HEK293 (cell line): ENCODE data around the gene PERM1.

Source experiments
- BCL11A ChIP-seq: fragments of 450-650 bp; formaldehyde crosslinking; IDR thresholded peaks from 2 replicates; pipeline ENCODE4 v1.5.1; 2016; ENCODE audit warnings: low read depth, missing biosample characterization, missing genetic modification characterization
- BCL11B ChIP-seq: fragments of 450-650 bp; formaldehyde crosslinking; IDR thresholded peaks from 2 replicates; pipeline ENCODE4 v1.5.1; 2016; ENCODE audit warnings: low read depth, missing biosample characterization, missing genetic modification characterization
- EGR2 ChIP-seq: fragments of 450-650 bp; formaldehyde crosslinking; IDR thresholded peaks from 2 replicates; pipeline ENCODE4 v1.5.1; 2016; ENCODE audit warnings: low read depth, missing biosample characterization, missing genetic modification characterization
- ZNF112 ChIP-seq: fragments of 450-650 bp; formaldehyde crosslinking; IDR thresholded peaks from 2 replicates; pipeline ENCODE4 v1.5.0; 2017; ENCODE audit warnings: missing biosample characterization, missing genetic modification characterization
- ZNF19 ChIP-seq: fragments of 450-650 bp; formaldehyde crosslinking; IDR thresholded peaks from 2 replicates; pipeline ENCODE4; 2016; ENCODE audit warnings: missing biosample characterization, missing genetic modification characterization, low read depth
- ZNF600 ChIP-seq: fragments of 450-650 bp; formaldehyde crosslinking; IDR thresholded peaks from 2 replicates; pipeline ENCODE4 v1.5.1; 2016; ENCODE audit warnings: missing biosample characterization, missing genetic modification characterization
- ZNF660 ChIP-seq: fragments of 450-650 bp; IDR thresholded peaks from 2 replicates; pipeline ENCODE4 v1.5.1; 2018; ENCODE audit warnings: missing biosample characterization, mild to moderate bottlenecking, missing genetic modification characterization
- ZNF768 ChIP-seq: fragments of 450-650 bp; formaldehyde crosslinking; IDR thresholded peaks from 2 replicates; pipeline ENCODE4 v1.5.1; 2018; ENCODE audit warnings: missing biosample characterization, mild to moderate bottlenecking, missing genetic modification characterization
- ZSCAN23 ChIP-seq: fragments of 450-650 bp; formaldehyde crosslinking; IDR thresholded peaks from 2 replicates; pipeline ENCODE4 v1.5.1; 2016; ENCODE audit warnings: missing biosample characterization, missing genetic modification characterization
- TF ChIP-seq, protein P1 (sequence below): fragments of 450-650 bp; formaldehyde crosslinking; conservative IDR thresholded peaks from 2 replicates; pipeline ENCODE4 v1.5.1; 2016; ENCODE audit warnings: low read depth, missing biosample characterization, missing genetic modification characterization
- TF ChIP-seq, protein P2 (sequence below): fragments of 450-650 bp; formaldehyde crosslinking; IDR thresholded peaks from 2 replicates; pipeline ENCODE4 v1.5.1; 2016; ENCODE audit warnings: missing biosample characterization, missing genetic modification characterization, low read depth
- TF ChIP-seq, protein P3 (sequence below): fragments of 450-650 bp; formaldehyde crosslinking; IDR thresholded peaks from 2 replicates; pipeline ENCODE4 v1.5.1; 2016; ENCODE audit warnings: missing biosample characterization, missing genetic modification characterization, borderline replicate concordance
- TF ChIP-seq, protein P4 (sequence below): fragments of 450-650 bp; formaldehyde crosslinking; IDR thresholded peaks from 2 replicates; pipeline ENCODE4 v1.5.1; 2016; ENCODE audit warnings: missing biosample characterization, missing genetic modification characterization
- TF ChIP-seq, protein P5 (sequence below): fragments of 450-650 bp; formaldehyde crosslinking; IDR thresholded peaks from 2 replicates; pipeline ENCODE4 v1.5.0; 2017; ENCODE audit warnings: missing biosample characterization, missing genetic modification characterization, borderline replicate concordance
- TF ChIP-seq, protein P6 (sequence below): fragments of 450-650 bp; formaldehyde crosslinking; IDR thresholded peaks from 2 replicates; pipeline ENCODE4 v1.5.1; 2017; ENCODE audit warnings: missing biosample characterization, missing genetic modification characterization

PERM1 gene

DNA sequence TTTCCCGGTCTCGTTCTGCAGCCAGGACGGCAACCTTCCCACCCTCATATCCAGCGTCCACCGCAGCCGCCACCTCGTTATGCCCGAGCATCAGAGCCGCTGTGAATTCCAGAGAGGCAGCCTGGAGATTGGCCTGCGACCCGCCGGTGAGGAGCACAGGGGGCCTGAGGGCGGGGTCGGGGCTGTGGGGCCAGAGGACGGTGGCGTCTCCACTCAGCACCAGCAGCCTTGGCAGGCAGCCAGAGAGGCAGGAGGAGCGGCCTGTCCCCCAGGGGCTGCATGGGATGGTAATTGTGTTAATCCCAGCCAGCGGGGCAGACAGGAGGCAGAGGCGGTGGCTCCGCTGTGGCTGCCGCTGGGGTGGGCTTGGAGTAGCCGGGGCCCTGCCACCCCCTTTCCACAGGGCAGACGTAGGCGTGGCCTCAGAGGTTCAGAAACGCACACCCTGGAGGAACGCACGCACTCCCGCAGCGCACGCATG is 46.1 kb downstream of the PERM1 start (continued):
- TF ChIP-seq, protein P1, sequence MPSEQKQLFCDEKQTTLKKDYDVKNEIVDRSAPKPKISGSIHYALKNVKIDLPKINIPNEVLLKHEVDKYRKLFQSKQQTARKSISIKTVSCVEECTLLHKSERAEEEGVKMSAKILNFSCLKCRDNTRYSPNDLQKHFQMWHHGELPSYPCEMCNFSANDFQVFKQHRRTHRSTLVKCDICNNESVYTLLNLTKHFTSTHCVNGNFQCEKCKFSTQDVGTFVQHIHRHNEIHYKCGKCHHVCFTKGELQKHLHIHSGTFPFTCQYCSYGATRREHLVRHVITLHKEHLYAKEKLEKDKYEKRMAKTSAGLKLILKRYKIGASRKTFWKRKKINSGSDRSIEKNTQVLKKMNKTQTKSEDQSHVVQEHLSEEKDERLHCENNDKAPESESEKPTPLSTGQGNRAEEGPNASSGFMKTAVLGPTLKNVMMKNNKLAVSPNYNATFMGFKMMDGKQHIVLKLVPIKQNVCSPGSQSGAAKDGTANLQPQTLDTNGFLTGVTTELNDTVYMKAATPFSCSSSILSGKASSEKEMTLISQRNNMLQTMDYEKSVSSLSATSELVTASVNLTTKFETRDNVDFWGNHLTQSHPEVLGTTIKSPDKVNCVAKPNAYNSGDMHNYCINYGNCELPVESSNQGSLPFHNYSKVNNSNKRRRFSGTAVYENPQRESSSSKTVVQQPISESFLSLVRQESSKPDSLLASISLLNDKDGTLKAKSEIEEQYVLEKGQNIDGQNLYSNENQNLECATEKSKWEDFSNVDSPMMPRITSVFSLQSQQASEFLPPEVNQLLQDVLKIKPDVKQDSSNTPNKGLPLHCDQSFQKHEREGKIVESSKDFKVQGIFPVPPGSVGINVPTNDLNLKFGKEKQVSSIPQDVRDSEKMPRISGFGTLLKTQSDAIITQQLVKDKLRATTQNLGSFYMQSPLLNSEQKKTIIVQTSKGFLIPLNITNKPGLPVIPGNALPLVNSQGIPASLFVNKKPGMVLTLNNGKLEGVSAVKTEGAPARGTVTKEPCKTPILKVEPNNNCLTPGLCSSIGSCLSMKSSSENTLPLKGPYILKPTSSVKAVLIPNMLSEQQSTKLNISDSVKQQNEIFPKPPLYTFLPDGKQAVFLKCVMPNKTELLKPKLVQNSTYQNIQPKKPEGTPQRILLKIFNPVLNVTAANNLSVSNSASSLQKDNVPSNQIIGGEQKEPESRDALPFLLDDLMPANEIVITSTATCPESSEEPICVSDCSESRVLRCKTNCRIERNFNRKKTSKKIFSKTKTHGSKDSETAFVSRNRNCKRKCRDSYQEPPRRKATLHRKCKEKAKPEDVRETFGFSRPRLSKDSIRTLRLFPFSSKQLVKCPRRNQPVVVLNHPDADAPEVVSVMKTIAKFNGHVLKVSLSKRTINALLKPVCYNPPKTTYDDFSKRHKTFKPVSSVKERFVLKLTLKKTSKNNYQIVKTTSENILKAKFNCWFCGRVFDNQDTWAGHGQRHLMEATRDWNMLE (tag by site-specific recombination) = no peak
- TF ChIP-seq BCL11B (tag by site-specific recombination) = peak; percentile 74; the same call in 1 of the 2 replicates
- TF ChIP-seq, protein P2, sequence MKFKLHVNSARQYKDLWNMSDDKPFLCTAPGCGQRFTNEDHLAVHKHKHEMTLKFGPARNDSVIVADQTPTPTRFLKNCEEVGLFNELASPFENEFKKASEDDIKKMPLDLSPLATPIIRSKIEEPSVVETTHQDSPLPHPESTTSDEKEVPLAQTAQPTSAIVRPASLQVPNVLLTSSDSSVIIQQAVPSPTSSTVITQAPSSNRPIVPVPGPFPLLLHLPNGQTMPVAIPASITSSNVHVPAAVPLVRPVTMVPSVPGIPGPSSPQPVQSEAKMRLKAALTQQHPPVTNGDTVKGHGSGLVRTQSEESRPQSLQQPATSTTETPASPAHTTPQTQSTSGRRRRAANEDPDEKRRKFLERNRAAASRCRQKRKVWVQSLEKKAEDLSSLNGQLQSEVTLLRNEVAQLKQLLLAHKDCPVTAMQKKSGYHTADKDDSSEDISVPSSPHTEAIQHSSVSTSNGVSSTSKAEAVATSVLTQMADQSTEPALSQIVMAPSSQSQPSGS (tag by site-specific recombination) = no peak
- TF ChIP-seq ZNF600 = peak; percentile 98
- no peak for TF ChIP-seq ZNF112 (tag by site-specific recombination)
- no peak for TF ChIP-seq ZNF768
- TF ChIP-seq, protein P3, sequence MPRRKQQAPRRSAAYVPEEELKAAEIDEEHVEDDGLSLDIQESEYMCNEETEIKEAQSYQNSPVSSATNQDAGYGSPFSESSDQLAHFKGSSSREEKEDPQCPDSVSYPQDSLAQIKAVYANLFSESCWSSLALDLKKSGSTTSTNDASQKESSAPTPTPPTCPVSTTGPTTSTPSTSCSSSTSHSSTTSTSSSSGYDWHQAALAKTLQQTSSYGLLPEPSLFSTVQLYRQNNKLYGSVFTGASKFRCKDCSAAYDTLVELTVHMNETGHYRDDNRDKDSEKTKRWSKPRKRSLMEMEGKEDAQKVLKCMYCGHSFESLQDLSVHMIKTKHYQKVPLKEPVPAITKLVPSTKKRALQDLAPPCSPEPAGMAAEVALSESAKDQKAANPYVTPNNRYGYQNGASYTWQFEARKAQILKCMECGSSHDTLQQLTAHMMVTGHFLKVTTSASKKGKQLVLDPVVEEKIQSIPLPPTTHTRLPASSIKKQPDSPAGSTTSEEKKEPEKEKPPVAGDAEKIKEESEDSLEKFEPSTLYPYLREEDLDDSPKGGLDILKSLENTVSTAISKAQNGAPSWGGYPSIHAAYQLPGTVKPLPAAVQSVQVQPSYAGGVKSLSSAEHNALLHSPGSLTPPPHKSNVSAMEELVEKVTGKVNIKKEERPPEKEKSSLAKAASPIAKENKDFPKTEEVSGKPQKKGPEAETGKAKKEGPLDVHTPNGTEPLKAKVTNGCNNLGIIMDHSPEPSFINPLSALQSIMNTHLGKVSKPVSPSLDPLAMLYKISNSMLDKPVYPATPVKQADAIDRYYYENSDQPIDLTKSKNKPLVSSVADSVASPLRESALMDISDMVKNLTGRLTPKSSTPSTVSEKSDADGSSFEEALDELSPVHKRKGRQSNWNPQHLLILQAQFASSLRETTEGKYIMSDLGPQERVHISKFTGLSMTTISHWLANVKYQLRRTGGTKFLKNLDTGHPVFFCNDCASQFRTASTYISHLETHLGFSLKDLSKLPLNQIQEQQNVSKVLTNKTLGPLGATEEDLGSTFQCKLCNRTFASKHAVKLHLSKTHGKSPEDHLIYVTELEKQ = 0 out of 2 replicates have a peak, but pooled peaks have one; percentile 17
- peak; percentile 54; the same call in 1 of the 2 replicates for TF ChIP-seq EGR2
- TF ChIP-seq, protein P4, sequence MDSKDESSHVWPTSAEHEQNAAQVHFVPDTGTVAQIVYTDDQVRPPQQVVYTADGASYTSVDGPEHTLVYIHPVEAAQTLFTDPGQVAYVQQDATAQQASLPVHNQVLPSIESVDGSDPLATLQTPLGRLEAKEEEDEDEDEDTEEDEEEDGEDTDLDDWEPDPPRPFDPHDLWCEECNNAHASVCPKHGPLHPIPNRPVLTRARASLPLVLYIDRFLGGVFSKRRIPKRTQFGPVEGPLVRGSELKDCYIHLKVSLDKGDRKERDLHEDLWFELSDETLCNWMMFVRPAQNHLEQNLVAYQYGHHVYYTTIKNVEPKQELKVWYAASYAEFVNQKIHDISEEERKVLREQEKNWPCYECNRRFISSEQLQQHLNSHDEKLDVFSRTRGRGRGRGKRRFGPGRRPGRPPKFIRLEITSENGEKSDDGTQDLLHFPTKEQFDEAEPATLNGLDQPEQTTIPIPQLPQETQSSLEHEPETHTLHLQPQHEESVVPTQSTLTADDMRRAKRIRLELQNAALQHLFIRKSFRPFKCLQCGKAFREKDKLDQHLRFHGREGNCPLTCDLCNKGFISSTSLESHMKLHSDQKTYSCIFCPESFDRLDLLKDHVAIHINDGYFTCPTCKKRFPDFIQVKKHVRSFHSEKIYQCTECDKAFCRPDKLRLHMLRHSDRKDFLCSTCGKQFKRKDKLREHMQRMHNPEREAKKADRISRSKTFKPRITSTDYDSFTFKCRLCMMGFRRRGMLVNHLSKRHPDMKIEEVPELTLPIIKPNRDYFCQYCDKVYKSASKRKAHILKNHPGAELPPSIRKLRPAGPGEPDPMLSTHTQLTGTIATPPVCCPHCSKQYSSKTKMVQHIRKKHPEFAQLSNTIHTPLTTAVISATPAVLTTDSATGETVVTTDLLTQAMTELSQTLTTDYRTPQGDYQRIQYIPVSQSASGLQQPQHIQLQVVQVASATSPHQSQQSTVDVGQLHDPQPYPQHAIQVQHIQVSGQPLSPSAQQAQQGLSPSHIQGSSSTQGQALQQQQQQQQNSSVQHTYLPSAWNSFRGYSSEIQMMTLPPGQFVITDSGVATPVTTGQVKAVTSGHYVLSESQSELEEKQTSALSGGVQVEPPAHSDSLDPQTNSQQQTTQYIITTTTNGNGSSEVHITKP (tag by site-specific recombination) = no peak
- TF ChIP-seq ZNF19 (tag by site-specific recombination) = no peak
- TF ChIP-seq, protein P5, sequence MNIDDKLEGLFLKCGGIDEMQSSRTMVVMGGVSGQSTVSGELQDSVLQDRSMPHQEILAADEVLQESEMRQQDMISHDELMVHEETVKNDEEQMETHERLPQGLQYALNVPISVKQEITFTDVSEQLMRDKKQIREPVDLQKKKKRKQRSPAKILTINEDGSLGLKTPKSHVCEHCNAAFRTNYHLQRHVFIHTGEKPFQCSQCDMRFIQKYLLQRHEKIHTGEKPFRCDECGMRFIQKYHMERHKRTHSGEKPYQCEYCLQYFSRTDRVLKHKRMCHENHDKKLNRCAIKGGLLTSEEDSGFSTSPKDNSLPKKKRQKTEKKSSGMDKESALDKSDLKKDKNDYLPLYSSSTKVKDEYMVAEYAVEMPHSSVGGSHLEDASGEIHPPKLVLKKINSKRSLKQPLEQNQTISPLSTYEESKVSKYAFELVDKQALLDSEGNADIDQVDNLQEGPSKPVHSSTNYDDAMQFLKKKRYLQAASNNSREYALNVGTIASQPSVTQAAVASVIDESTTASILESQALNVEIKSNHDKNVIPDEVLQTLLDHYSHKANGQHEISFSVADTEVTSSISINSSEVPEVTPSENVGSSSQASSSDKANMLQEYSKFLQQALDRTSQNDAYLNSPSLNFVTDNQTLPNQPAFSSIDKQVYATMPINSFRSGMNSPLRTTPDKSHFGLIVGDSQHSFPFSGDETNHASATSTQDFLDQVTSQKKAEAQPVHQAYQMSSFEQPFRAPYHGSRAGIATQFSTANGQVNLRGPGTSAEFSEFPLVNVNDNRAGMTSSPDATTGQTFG (tag by site-specific recombination) = no peak
- TF ChIP-seq BCL11A (tag by site-specific recombination) = peak; percentile 75
- 0 out of 2 replicates have a peak, but pooled peaks have one; percentile 16 for TF ChIP-seq ZSCAN23 (tag by site-specific recombination)
- TF ChIP-seq ZNF660 (tag by site-specific recombination) = peak; percentile 71; the same call in 1 of the 2 replicates
- TF ChIP-seq, protein P6, sequence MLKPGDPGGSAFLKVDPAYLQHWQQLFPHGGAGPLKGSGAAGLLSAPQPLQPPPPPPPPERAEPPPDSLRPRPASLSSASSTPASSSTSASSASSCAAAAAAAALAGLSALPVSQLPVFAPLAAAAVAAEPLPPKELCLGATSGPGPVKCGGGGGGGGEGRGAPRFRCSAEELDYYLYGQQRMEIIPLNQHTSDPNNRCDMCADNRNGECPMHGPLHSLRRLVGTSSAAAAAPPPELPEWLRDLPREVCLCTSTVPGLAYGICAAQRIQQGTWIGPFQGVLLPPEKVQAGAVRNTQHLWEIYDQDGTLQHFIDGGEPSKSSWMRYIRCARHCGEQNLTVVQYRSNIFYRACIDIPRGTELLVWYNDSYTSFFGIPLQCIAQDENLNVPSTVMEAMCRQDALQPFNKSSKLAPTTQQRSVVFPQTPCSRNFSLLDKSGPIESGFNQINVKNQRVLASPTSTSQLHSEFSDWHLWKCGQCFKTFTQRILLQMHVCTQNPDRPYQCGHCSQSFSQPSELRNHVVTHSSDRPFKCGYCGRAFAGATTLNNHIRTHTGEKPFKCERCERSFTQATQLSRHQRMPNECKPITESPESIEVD = peak; percentile 27; the same call in 1 of the 2 replicates
